OCI-LY1 (cell line): Measurements from ENCODE around the gene MTERF1.
"Not testable (repeated sequence)": the region's sequence is repeated elsewhere in the genome, so short reads cannot be mapped to it uniquely, and the experiment has no call there.

Experiments
- H2AFZ ChIP-seq: fragments of 200-600 bp; sonication (generic), shearing (Covaris generic); 2 replicates; pipeline ENCODE4 v1.6.0; 2014; ENCODE audit warnings: antibody characterized with exemption, mild to moderate bottlenecking, low read length
- H3F3A ChIP-seq: fragments of 200-600 bp; sonication (generic), shearing (Covaris generic); 2 replicates; pipeline ENCODE4 v1.6.0; 2014; ENCODE audit warnings: mild to moderate bottlenecking, antibody characterized with exemption, low read length, moderate library complexity; ENCODE audit not compliant: insufficient read depth
- H3K27ac ChIP-seq: fragments of 200-600 bp; sonication (generic); 2 replicates; pipeline ENCODE4 v1.5.1; 2014; ENCODE audit warnings: low read length, mixed run types, mild to moderate bottlenecking, low read depth; ENCODE audit not compliant: poor library complexity, severe bottlenecking
- H3K27me3 ChIP-seq: fragments of 200-600 bp; sonication (generic); 2 replicates; pipeline ENCODE4 v1.6.0; 2014; ENCODE audit warnings: antibody characterized with exemption, mild to moderate bottlenecking, low read length, moderate library complexity; ENCODE audit not compliant: insufficient read depth
- H3K36me3 ChIP-seq: fragments of 200-600 bp; sonication (generic); 2 replicates; pipeline ENCODE4 v1.6.1; 2014; ENCODE audit warnings: mild to moderate bottlenecking, antibody characterized with exemption, low read length, moderate library complexity, mixed read lengths; ENCODE audit not compliant: insufficient read depth
- H3K4me1 ChIP-seq: fragments of 200-600 bp; sonication (generic); 2 replicates; pipeline ENCODE4 v1.5.1; 2014; ENCODE audit warnings: mild to moderate bottlenecking, low read length, moderate library complexity; ENCODE audit not compliant: insufficient read depth, severe bottlenecking
- H3K4me2 ChIP-seq: fragments of 200-600 bp; sonication (generic), shearing (Covaris generic); 2 replicates; pipeline ENCODE4 v1.6.1; 2014; ENCODE audit warnings: low read length
- H3K4me3 ChIP-seq: fragments of 200-600 bp; sonication (generic); 2 replicates; pipeline ENCODE4 v1.5.1; 2014; ENCODE audit warnings: low read length, low read depth, mild to moderate bottlenecking, mixed read lengths; ENCODE audit not compliant: poor library complexity, severe bottlenecking
- H3K79me2 ChIP-seq: fragments of 200-600 bp; shearing (Covaris generic); 2 replicates; pipeline ENCODE4 v1.6.1; 2016; ENCODE audit warnings: mixed run types, low read length, mixed read lengths; ENCODE audit not compliant: insufficient read depth
- H3K9ac ChIP-seq: fragments of 200-600 bp; sonication (generic), shearing (Covaris generic); 2 replicates; pipeline ENCODE4 v1.6.1; 2014; ENCODE audit warnings: mild to moderate bottlenecking, low read length, mixed read lengths
- H3K9me2 ChIP-seq: fragments of 200-600 bp; sonication (generic), shearing (Covaris generic); 2 replicates; pipeline ENCODE4 v1.6.1; 2014; ENCODE audit warnings: low read depth, mild to moderate bottlenecking, low read length, mixed read lengths
- H3K9me3 ChIP-seq: fragments of 200-600 bp; shearing (Covaris generic); 2 replicates; pipeline ENCODE4 v1.6.1; 2014; ENCODE audit warnings: low read length, mixed read lengths
- H4K20me1 ChIP-seq: fragments of 200-600 bp; sonication (generic), shearing (Covaris generic); 2 replicates; pipeline ENCODE4 v1.6.0; 2016; ENCODE audit warnings: mild to moderate bottlenecking, low read length; ENCODE audit not compliant: insufficient read depth
- EZH2 ChIP-seq: fragments of 200-600 bp; sonication (generic), shearing (Covaris generic); IDR thresholded peaks from 2 replicates; pipeline ENCODE4 v1.8.0; 2017; ENCODE audit warnings: borderline replicate concordance, mixed run types, mild to moderate bottlenecking, antibody characterized with exemption, low read length, moderate library complexity, mixed read lengths
- TF ChIP-seq, protein P1 (sequence below): fragments of 200-600 bp; sonication (generic), shearing (Covaris generic); IDR thresholded peaks from 2 replicates; pipeline ENCODE4 v1.5.1; 2017; ENCODE audit warnings: mild to moderate bottlenecking, antibody characterized with exemption, low read length, moderate library complexity, mixed read lengths

The MTERF1 gene

GRCh38 chr7:91892821-91893340 is 12.4 kb upstream of the MTERF1 start:
- Histone ChIP-seq H2AFZ (no peak overlapping the region), H3K27me3 (no peaks in the 10 kb centered on the region), H3K4me2 (no peak overlapping the region), H3K27ac (no peak overlapping the region), H3K79me2 (no peaks in the 10 kb centered on the region), H3K4me3 (no peak overlapping the region), H3K36me3 (no peaks in the 10 kb centered on the region), H3K4me1 (no peaks in the 10 kb centered on the region), H3K9me3 (no peaks in the 10 kb centered on the region), H4K20me1 (no peaks in the 10 kb centered on the region), H3K9ac (no peak overlapping the region), H3F3A (no peaks in the 10 kb centered on the region), H3K9me2 (no peaks in the 10 kb centered on the region)
- no peak for TF ChIP-seq EZH2
- TF ChIP-seq, protein P1, sequence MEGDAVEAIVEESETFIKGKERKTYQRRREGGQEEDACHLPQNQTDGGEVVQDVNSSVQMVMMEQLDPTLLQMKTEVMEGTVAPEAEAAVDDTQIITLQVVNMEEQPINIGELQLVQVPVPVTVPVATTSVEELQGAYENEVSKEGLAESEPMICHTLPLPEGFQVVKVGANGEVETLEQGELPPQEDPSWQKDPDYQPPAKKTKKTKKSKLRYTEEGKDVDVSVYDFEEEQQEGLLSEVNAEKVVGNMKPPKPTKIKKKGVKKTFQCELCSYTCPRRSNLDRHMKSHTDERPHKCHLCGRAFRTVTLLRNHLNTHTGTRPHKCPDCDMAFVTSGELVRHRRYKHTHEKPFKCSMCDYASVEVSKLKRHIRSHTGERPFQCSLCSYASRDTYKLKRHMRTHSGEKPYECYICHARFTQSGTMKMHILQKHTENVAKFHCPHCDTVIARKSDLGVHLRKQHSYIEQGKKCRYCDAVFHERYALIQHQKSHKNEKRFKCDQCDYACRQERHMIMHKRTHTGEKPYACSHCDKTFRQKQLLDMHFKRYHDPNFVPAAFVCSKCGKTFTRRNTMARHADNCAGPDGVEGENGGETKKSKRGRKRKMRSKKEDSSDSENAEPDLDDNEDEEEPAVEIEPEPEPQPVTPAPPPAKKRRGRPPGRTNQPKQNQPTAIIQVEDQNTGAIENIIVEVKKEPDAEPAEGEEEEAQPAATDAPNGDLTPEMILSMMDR, result no peak

DNA sequence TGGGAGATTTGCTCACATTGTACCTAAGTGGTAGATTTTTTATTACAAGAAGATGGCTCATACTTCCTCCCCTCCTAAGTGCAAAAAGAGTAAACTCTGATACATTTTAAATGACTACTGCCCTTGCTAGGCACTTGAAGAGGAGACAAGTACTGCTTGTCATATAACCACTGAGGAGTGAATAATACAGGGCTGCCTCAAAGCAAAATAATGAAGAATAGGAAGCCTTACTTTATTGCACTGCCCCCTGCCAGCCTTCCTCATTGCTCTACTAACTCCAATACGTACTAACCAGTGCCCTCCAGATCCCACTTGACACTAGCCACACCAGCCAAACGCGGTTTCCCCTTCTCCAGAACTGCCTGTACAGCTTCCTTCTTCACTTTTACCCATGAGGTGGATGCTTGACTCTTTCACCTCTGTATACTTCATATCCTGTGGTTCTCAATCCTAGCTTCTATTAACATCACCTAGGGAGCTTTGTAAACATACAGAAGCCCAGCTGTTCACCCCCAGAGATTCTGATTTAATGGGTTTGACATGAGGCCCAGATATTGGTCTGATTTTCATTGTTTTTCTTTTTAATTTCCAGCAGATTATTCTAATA is 11.7 kb upstream of the MTERF1 start:
- Histone ChIP-seq H3K4me1 (no peaks in the 10 kb centered on the region), H3K4me2 (no peak overlapping the region), H3K27ac (no peak overlapping the region), H3K9me3 (no peaks in the 10 kb centered on the region), H3K9ac (no peak overlapping the region), H3K36me3 (no peaks in the 10 kb centered on the region), H3K9me2 (no peaks in the 10 kb centered on the region), H2AFZ (no peak overlapping the region), H3F3A (no peaks in the 10 kb centered on the region), H3K79me2 (no peaks in the 10 kb centered on the region), H4K20me1 (no peaks in the 10 kb centered on the region), H3K4me3 (no peak overlapping the region), H3K27me3 (no peaks in the 10 kb centered on the region)
- TF ChIP-seq EZH2, result no peak
- TF ChIP-seq, protein P1, result no peak

DNA sequence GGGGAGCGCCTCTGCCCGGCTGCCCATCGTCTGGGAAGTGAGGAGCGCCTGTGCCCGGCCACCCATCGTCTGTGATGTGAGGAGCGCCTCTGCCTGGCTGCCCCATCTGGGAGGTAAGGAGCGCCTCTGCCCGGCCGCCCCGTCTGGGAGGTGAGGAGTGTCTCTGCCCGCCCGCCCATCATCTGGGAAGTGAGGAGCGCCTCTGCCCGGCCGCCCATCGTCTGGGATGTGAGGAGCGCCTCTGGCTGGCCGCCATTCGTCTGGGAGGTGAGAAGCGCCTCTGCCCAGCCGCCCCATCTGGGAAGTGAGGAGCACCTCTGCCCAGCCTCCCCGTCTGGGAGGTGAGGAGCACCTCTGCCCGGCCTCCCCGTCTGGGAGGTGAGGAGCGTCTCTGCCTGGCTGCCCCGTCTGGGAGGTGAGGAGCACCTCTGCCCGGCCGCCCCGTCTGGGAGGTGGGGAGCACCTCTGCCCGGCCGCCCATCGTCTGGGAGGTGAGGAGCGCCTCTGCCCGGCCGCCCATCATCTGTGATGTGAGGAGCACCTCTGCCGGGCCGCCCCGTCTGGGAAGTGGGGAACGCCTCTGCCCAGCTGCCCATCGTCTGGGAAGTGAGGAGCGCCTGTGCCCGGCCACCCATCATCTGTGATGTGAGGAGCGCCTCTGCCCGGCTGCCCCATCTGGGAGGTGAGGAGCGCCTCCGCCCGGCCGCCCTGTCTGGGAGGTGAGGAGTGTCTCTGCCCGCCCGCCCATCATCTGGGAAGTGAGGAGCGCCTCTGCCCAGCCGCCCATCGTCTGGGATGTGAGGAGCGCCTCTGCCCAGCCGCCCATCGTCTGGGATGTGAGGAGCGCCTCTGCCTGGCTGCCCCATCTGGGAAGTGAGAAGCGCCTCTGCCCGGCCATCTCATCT is 8.0 kb upstream of the MTERF1 start:
- H3K9ac ChIP-seq, H3K79me2 ChIP-seq, H3K9me2 ChIP-seq, H3K4me2 ChIP-seq, H3K27me3 ChIP-seq, H3K27ac ChIP-seq, H3K36me3 ChIP-seq, H3K9me3 ChIP-seq, H4K20me1 ChIP-seq, H3K4me1 ChIP-seq, H3K4me3 ChIP-seq, H2AFZ ChIP-seq, H3F3A ChIP-seq: not testable (repeated sequence)

DNA sequence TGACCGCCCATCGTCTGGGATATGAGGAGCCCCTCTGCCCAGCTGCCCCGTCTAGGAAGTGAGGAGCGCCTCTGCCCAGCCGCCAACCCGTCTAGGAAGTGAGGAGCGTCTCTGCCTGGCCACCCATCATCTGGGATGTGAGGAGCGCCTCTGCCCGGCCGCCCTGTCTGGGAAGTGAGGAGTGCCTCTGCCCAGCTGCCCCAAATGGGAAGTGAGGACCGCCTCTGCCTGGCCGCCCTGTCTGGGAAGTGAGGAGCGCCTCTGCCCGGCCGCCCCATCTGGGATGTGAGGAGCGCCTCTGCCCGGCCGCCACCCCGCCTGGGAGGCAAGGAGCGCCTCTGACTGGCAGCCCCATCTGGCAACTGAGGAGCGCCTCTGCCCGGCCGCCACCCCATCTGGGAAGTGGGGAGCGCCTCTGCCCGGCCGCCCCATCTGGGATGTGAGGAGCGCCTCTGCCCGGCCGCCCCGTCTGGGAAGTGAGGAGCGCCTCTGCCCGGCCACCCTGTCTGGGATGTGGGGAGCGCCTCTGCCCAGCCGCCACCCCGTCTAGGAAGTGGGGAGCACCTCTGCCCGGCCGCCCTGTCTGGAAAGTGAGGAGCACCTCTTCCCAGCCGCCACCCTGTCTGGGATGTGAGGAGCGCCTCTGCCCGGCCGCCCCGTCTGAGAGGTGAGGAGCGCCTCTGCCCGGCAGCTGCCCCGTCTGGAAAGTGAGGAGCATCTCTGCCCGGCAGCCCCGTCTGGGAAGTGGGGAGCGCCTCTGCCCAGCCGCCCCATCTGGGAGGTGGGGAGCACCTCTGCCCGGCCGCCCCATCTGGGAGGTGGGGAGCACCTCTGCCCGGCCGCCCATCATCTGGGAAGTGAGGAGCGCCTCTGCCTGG is 7.1 kb upstream of the MTERF1 start:
- not testable (repeated sequence) for H3K4me3 ChIP-seq, H3K9me3 ChIP-seq

More for the DNA sequence above, 7.1 kb upstream of the MTERF1 start:
- H3F3A ChIP-seq, H2AFZ ChIP-seq, H3K4me2 ChIP-seq, H3K9ac ChIP-seq, H3K79me2 ChIP-seq, H3K9me2 ChIP-seq, H3K4me1 ChIP-seq, H3K27me3 ChIP-seq, H3K27ac ChIP-seq, H4K20me1 ChIP-seq, H3K36me3 ChIP-seq: not testable (repeated sequence)
